HepG2 (cell line): Measurements from ENCODE around the gene AGXT.

Experiments used
- ATF7 ChIP-seq, 2 experiments: fragments of 450-650 bp in 1 of 2; sonication (generic) in 1 of 2; formaldehyde crosslinking in 1 of 2; IDR thresholded peaks; 2 replicates each; pipeline versions ENCODE4 v1.4.0 to v1.6.1; 2016 to 2020; ENCODE audit warnings: antibody characterized with exemption in 1 of 2, mild to moderate bottlenecking in 1 of 2, missing genetic modification reagents in 1 of 2
- EP300 ChIP-seq, 3 experiments: sonication (generic) in 1 of 3; formaldehyde crosslinking in 1 of 3; IDR thresholded peaks; 2 replicates each; pipeline versions ENCODE4 v1.5.1 to v1.6.1; 2011 to 2020; ENCODE audit warnings: low read depth in 2 of 3, low read length in 2 of 3, borderline replicate concordance in 1 of 3, improper control_type of control experiment in 1 of 3, mild to moderate bottlenecking in 1 of 3, missing genetic modification reagents in 1 of 3, moderate library complexity in 1 of 3
- ZNF556 ChIP-seq: sonication (generic); formaldehyde crosslinking; IDR thresholded peaks from 2 replicates; pipeline ENCODE4 v1.4.0; 2020; ENCODE audit warnings: mild to moderate bottlenecking, missing genetic modification reagents, borderline replicate concordance
- TF ChIP-seq, protein P1 (sequence below): IDR thresholded peaks from 2 replicates; pipeline ENCODE4 v1.6.1; 2016; ENCODE audit warnings: mild to moderate bottlenecking

DNA sequence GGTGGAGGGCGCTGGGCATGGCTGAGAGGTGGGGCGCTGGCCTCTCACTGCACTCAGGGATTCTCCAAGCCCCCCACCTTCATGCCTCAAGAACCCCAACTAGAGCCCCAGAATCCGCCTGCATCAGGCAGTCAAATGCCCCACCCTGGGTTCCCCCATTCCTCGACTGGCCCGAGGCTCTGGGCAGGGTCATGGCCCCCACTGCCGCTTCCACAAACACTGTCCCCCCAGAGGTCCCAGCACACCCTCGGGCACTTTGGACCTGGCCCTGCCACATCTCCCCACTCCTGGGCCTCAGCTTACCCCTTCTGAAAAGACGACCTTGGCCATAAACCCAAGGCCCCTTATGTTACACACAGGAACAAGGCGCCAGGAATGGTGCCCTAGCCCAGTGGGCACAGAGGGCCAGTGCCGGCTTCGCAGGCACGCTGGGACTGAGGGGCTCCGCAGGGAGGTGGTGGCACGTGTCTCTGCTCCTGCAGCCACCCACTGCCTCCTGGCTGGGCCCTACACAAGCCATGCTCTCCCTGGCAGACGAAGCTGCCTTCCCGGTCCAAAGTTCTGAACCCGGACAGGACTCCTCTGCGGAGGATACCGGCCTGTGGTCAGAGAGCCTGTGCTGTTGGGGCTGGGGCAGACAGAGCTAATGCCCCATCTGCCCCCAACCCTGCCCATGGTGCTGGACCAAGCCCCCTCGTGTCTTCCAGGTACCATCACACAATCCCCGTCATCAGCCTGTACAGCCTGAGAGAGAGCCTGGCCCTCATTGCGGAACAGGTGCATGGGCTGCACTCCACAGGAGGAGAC, 6.8 kb downstream of the AGXT start:
- no peak for TF ChIP-seq ATF7 (IDR thresholded peaks at IDR 0.05)
- TF ChIP-seq ATF7 (CRISPR knock-in tag; IDR thresholded peaks at IDR 0.05): no peak
- no peak for TF ChIP-seq ZNF556
- TF ChIP-seq, protein P1, sequence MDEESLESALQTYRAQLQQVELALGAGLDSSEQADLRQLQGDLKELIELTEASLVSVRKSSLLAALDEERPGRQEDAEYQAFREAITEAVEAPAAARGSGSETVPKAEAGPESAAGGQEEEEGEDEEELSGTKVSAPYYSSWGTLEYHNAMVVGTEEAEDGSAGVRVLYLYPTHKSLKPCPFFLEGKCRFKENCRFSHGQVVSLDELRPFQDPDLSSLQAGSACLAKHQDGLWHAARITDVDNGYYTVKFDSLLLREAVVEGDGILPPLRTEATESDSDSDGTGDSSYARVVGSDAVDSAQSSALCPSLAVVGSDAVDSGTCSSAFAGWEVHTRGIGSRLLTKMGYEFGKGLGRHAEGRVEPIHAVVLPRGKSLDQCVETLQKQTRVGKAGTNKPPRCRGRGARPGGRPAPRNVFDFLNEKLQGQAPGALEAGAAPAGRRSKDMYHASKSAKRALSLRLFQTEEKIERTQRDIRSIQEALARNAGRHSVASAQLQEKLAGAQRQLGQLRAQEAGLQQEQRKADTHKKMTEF (CRISPR knock-in tag): no peak
- TF ChIP-seq EP300 (IDR thresholded peaks at IDR 0.05; ENCODE audit: low read depth in 2 of 2, low read length in 2 of 2): no peak
- TF ChIP-seq EP300 (CRISPR knock-in tag; IDR thresholded peaks at IDR 0.05; ENCODE audit: borderline replicate concordance): no peak
